Ishikawa (cell line): ENCODE data around the gene DIPK1B.

Source experiments
- CEBPB ChIP-seq: IDR thresholded peaks from 2 replicates; pipeline ENCODE4 v1.6.1; 2012
- CREB1 ChIP-seq: IDR thresholded peaks from 2 replicates; pipeline ENCODE4 v1.6.1; 2012; ENCODE audit warnings: low read depth
- EGR1 ChIP-seq: IDR thresholded peaks from 2 replicates; pipeline ENCODE4 v1.6.1; 2012
- EP300 ChIP-seq: IDR thresholded peaks from 2 replicates; pipeline ENCODE4 v1.6.1; 2012; ENCODE audit warnings: borderline replicate concordance
- FOXM1 ChIP-seq: IDR thresholded peaks from 2 replicates; pipeline ENCODE4 v1.6.1; 2012; ENCODE audit warnings: low read depth, borderline replicate concordance
- NFIC ChIP-seq: IDR thresholded peaks from 2 replicates; pipeline ENCODE4 v1.6.1; 2012
- RAD21 ChIP-seq: IDR thresholded peaks from 2 replicates; pipeline ENCODE4 v1.6.1; 2012; ENCODE audit warnings: low read depth
- REST ChIP-seq: IDR thresholded peaks from 2 replicates; pipeline ENCODE4 v1.6.1; 2012; ENCODE audit warnings: low read depth, mild to moderate bottlenecking
- TAF1 ChIP-seq: IDR thresholded peaks from 2 replicates; pipeline ENCODE4 v1.6.1; 2012; ENCODE audit warnings: low read depth, mild to moderate bottlenecking
- TCF12 ChIP-seq: IDR thresholded peaks from 2 replicates; pipeline ENCODE4 v1.6.1; 2012; ENCODE audit warnings: low read depth
- TEAD4 ChIP-seq: IDR thresholded peaks from 2 replicates; pipeline ENCODE4 v1.6.1; 2012
- USF1 ChIP-seq: IDR thresholded peaks from 2 replicates; pipeline ENCODE4 v1.6.1; 2012
- YY1 ChIP-seq: IDR thresholded peaks from 2 replicates; pipeline ENCODE4 v1.6.1; 2012; ENCODE audit warnings: low read depth
- ZBTB7A ChIP-seq: IDR thresholded peaks from 2 replicates; pipeline ENCODE4 v1.6.1; 2012; ENCODE audit warnings: low read depth
- TF ChIP-seq, protein P1 (sequence below): IDR thresholded peaks from 2 replicates; pipeline ENCODE4 v1.6.1; 2012

The DIPK1B gene

GRCh38 chr9:136762221-136762691 lies 49.9 kb downstream of the DIPK1B start:
- TF ChIP-seq CEBPB, result no peak
- TF ChIP-seq RAD21, result no peak
- no peak for TF ChIP-seq ZBTB7A
- TF ChIP-seq NFIC, result no peak
- TF ChIP-seq, protein P1, sequence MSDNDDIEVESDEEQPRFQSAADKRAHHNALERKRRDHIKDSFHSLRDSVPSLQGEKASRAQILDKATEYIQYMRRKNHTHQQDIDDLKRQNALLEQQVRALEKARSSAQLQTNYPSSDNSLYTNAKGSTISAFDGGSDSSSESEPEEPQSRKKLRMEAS, result no peak
- no peak for TF ChIP-seq CREB1
- TF ChIP-seq USF1, result no peak
- no peak for TF ChIP-seq EP300
- no peak for TF ChIP-seq EGR1

- no peak for TF ChIP-seq RAD21
- TF ChIP-seq, protein P1, result peak; percentile 28; the same call in 1 of the 2 replicates
- no peak for TF ChIP-seq NFIC
Measured at GRCh38 chr9:136762915-136763648, 50.7 kb downstream of the DIPK1B start.

DNA sequence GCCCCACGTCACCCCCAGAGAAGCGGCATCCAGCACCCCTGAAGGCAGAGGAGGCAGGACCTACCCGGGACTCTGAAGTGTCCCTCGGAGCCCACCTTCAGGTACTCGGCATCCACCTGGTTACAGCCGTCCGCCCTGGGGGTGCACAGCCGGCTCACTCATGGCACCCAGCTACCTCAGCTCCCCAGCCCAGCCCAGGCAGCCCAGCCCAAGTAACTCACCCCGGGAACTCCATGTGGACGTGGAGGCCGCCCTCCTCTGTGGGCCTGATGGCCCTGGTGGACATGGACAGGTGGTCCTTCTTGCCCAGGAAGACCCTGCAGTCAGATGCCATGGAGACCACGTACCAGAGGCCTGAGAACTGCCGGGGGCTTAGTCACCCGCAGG lies 51.3 kb downstream of the DIPK1B start:
- TF ChIP-seq EGR1 (no peak), FOXM1 (no peak), NFIC (no peak), ZBTB7A (no peak), EP300 (no peak), CEBPB (no peak), RAD21 (no peak), TAF1 (no peak), YY1 (no peak), TCF12 (no peak), USF1 (no peak), TEAD4 (no peak), REST (no peak), CREB1 (no peak)
- TF ChIP-seq, protein P1, result no peak

- TF ChIP-seq CEBPB (no peak), ZBTB7A (0 out of 2 replicates have a peak, but pooled peaks have one; percentile 32), YY1 (no peak)
Measured at GRCh38 chr9:136764301-136764891, 52.0 kb downstream of the DIPK1B start, which contains the start of gene LCN15. LCN15 (minus strand) TSS chr9:136764518; CDS start chr9:136764488, 30 bp downstream.

DNA sequence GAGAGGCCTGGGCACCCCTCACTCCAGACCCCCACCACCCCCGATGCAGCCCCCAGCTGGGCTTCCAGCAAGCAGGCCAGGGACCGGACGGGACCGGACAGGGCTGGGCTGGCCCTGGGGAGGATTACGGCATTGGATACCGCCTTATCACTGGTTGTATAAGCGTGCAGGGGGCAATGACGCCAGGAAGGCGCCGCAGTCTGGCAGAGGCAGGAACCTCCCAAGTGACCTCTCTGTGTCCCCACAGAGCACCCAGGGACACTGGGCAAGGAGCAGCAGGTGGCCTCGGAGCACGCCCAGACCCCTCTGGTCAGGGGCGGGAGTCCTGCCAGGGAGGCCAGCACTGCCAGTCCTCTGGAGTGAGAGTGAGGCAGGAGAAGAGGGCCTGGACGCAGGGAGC lies 52.7 kb downstream of the DIPK1B start:
- TF ChIP-seq USF1, result no peak
- no peak for TF ChIP-seq NFIC
- no peak for TF ChIP-seq EGR1
- TF ChIP-seq, protein P1, result no peak
- no peak for TF ChIP-seq EP300
- no peak for TF ChIP-seq RAD21
- TF ChIP-seq ZBTB7A, result no peak
- TF ChIP-seq REST, result no peak
- no peak for TF ChIP-seq CREB1
- TF ChIP-seq TCF12, result no peak
